HG02943 (cell line): ENCODE results near the gene ABHD12.

Experiments
- ATAC-seq: cut with Tn5 transposase; IDR thresholded peaks from one replicate; pipeline ENCODE4 v1.9.1; 2021; ENCODE audit warnings: mild to moderate bottlenecking, low read depth, moderate library complexity; ENCODE audit not compliant: unreplicated experiment

Gene ABHD12

DNA sequence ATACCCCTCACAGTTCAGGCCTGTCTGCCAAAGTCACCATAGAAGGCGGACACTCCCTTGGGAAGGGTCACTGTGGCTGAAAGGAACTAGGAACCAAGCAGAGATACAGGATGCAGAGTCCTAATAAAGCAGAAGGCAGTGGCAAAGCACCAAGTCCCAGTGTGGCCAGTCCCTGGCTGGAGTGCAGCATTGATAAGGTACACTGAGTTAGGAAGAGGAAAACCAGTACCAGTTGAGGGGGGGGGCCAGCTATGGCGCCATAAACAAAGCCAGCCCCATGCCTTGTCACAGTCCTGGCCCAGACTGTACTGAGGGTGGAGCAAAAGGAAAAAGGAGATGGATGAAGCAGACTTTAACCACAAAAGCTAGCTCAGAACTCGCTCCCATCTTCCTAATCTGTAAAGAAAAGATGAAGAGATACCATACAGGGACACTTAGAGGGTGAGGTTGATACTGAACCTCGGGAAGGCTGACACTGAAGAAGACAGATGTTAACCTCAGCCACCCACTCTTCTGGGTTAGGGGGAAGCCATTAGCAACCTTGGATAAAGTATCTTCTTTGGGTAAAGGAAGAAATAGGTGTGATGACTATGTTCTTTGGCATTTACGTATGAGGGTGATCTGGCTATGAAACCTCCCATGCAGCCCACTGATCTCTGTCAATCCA lies 7.8 kb downstream of the ABHD12 start:
- no peak for ATAC-seq

GRCh38 chr20:25380945-25381614 lies 9.6 kb downstream of the ABHD12 start:
- ATAC-seq = no peak

DNA sequence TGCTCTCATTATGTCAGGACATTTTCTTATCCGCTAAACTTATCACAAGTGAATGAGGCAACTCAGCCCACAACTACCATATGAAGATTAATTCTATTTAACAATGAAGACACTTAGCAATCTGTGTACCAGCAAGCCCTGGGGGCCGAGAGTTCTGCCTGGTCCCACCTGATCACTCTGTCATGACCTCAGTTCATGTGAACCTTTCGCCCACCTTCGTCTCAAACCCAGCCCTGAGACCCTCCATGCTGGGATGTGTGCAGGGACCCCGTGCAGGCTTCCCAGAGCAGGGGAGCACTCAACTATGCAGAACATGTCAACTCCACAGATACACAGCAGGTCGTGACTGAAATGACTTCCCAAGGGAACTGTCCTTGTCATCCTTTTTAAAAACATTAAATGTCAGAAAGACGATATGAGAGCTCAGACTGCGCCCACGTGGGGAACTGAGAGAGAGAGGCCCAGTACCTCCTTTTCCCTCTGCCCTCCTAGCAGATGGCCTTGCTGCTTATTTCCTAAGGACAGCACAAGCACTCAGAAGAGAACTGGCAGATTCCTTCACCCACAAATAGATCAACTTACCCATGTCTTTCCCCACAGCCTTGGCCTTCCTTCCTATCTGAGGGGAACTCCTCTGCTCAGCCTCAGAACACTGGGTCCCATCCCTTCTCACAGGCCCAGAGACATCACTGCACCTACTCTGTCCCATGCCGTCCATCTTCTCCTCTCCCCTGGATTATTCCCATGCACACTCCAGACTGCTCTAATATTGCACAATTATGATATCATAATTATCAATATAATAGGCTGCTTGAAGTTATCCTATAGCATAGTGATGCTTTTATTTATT lies 11.5 kb downstream of the ABHD12 start:
- no peak for ATAC-seq

DNA sequence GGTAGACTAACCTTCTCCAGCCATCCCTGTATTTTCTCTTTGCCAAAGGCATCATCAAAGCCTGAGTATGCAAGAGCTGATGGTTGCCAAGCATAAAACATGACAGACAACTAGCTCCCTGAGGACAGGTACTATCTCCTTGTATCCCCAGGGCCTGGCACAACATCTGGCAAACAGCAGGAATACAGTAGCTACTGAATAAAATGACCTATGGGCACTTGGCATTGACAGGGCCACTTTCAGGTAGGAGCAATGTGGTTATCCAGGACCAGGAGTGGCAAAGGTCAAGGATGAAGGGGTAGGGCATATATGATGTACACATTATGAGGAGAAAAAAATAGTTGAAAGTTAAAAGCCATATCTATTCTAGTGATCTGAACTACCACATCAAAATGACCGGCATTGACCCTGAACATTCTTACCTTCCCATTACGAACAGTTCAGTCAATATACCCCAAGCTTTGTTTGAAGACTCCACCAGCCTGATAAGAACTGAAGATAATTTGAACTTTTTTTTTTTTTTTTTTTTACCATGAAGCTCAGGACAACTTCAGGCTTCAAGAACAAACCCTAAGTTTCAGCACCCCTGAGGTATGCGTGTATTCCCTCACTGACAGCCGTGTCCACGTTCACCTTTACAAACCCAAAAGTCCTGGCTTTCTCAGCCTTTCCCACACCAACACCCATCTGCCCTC lies 12.3 kb downstream of the ABHD12 start:
- ATAC-seq = no peak

DNA sequence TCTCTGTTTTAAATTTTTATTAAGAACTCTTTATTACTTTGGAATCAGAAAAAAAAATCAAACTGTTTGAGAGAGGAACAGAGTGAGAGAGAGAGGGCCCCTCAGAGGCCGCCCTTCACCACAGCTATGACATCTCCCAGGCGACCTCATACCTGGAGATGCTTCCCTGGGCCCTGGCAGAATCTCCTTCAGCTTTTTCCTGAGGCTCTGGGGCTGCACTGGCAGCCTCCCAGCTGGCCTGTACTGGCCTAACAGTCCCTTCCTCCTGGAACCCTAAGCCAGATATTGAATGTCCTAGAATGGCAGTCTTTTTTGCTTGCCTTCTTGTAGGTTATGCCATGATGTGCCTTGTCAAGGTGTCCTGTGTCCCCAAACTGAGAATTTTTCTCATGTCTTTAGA lies 13.7 kb downstream of the ABHD12 start:
- no peak for ATAC-seq

- ATAC-seq = no peak
Observed at GRCh38 chr20:25376236-25376635, 14.4 kb downstream of the ABHD12 start.

DNA sequence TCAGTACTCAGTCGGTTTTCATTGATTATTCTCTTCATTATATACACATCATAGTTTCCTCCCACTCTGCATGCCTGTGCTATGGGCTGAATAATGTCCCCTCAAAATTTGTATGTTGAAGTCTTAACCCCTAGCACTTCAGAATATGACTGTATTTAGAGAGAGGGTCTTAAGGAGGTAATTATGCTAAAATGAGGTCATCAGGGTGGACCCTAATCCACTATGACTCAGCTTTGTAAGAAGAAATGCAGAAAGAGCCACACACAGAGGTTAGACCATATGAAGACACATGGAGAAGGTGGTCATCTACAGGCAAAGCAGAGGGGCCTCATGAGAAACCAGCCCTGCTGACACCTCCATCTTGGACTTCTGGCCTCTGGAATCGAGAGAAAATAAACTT lies 15.8 kb downstream of the ABHD12 start:
- no peak for ATAC-seq

- no peak for ATAC-seq
Observed at GRCh38 chr20:25372584-25373336, 17.9 kb downstream of the ABHD12 start.

DNA sequence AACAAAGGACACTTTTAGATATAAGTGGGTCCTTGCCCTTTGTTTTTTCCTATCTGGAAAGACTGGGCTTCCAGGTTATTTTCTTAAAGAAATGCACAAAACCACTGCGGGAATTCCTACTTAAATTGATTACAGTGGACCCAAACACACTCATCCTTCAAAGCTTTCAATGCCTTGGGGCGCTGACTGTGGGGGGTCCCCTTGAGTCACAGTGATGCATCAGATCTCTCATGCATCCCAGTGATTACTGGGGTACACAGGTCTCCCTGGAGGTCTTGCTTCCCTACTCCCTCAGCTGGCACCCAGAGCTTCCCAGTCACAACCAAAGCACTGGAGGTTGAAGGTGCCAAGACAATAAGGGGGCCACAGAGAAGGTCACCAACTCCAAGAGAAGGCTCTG lies 20.7 kb downstream of the ABHD12 start:
- no peak for ATAC-seq

- ATAC-seq = no peak
Observed at GRCh38 chr20:25369529-25369928, 21.1 kb downstream of the ABHD12 start.

- no peak for ATAC-seq
Observed at GRCh38 chr20:25368976-25369375, 21.7 kb downstream of the ABHD12 start.

DNA sequence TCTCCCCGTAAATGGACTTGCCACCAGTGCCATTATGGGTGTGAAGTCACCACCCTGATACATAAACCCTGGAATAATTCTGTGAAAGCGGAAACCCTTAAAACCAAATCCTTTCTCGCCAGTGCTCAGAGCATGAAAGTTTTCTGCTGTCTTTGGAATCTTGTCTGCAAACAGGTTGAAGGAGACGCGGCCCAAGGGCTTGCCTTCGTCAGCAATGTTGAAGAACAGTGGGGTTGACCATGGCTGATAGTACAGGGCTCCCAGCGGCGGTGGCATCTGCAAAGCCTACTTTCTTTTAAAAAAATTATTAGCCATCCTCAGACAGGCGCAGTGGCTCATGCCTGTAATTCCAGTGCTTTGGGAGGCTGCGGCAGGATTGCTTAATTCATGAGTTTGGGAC lies 22.1 kb downstream of the ABHD12 start:
- ATAC-seq = no peak

DNA sequence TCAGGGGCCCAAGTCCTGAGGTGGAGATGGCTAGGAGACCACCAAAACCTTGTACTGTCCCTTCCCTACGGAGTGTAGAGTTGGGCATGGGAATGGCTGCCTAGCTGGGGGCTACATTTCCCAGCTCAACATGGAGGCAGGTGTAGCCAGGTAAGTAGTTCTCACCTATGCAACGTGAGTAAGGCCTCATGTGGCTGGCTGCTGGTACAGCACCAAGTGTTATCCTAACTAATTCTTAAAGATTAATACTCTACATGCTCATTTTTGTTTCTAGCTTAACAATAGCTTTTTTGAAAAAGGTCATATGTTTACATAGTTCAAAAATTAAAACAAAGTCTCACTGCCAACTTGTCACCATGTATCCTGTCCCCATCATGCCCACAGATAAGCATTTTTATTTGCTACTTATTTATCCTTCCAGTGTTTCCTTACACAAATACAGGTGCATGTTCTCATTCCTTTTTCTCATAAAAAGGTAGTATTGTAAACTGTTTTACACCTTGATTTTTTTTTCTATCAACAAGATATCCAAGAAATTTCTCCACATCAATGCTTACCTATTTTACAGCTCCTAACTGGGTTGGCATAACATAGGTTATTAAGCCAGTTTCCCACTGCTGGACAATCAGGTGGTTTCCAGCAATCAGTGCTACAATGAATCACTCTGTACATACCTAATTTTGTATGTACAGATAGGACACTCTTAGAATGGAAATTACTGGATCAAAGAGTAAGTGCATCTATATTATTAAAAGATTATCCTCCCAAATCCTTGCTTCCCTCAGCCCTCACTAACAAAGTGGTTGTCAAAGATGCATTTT lies 25.5 kb downstream of the ABHD12 start:
- no peak for ATAC-seq

DNA sequence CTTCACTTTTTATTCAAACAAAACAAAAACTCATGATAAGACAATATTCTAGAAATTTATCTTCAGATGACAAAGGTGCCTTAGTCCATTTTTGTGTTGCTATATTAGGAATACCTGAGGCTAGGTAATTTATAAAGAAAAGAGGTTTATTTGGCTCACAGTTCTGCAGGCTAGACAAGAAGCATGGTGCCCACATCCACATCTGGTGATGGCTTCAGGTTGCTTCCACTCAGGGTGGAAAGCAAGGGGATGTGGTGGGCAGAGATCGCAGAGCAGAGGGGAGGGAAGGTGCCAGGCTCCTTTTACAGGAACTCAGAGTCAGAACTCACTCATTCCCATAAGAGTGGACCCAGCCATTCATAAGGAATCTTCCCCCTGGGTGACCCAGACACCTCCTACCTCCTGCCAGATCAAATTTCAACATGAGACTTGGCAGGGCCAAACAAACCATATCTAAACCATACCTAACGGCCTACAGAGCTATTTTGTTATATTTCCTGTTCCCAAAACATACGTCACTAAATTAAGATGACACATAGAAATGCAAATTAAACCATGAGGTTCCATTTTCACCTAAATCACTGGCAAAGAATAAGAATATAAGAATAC lies 26.4 kb downstream of the ABHD12 start:
- no peak for ATAC-seq

- no peak for ATAC-seq
Observed at GRCh38 chr20:25361287-25361683, 29.4 kb downstream of the ABHD12 start.

DNA sequence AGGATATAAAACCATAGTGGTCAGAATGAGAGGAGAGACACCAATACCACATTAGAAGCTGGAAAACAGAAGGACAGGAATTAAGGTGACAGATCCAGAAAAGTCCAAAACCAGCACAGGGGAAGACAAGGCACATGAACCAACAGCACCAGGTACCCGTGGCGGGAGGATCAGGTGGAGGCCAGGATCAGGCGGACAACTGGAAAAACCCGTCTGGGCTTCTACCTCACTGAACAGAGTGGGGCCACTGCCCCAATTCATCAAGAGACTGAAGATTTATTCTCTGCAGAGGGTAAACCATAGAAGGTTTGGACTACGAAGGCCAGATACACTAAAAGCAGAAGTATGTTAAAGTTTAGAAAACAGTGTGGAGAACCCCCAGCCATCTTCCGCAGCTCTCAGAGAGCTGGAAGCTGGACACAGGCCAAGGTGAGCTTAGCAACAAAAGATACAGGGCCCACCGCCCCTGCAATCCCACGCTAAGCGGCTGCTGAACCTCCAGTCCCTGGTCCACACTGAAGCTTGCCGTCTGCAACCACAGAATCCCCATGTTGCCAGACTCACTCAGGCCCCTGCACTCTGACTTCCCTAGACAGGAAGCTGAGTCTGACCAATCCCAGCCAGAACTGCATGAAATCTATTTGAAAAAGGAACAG lies 29.9 kb downstream of the ABHD12 start:
- ATAC-seq = no peak

DNA sequence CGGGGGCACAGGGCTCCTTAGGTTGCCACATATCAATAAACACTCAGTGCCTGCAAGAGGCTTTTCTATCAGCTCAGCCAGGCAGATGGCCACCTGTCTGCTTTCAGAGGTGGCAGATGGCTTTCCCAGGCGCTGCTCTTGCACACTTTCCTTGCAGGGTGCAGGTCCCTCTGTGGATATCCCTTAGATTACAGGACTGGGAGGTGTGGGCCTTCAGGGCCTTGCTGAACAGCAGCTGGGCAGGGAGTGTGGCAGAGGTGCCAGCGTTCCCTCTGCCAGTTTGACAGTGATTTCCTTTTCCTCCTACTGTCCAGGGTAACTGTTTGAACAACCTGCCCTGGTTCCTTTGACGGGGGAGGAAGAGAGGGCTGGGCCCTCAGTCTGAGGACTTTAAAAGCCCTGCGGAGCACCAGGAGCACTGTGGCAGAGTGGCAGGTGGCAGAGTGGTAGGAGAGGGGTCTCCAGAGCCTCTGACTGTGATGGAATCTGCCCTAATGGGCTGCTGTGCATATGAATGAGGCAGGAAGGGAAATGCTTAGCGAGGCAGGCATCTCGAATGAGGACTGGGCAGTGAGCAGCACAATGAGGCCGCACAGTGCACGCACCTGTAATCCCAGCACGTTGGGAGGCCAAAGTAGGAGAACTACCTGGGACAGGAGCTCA lies 34.2 kb downstream of the ABHD12 start:
- ATAC-seq = no peak

GRCh38 chr20:25355866-25356265 lies 34.8 kb downstream of the ABHD12 start:
- no peak for ATAC-seq
